NT2/D1 (cell line): ENCODE data around the gene LRRFIP1.

Experiments
- YY1 ChIP-seq: IDR thresholded peaks from 2 replicates; pipeline ENCODE4 v1.6.1; 2011; ENCODE audit not compliant: insufficient read length, insufficient read depth
- ZNF274 ChIP-seq: IDR thresholded peaks from 2 replicates; pipeline ENCODE4 v1.6.1; 2011; ENCODE audit warnings: mild to moderate bottlenecking, low read depth, low read length

GRCh38 chr2:237603049-237603717 lies 24.2 kb upstream of the LRRFIP1 start:
- TF ChIP-seq ZNF274, result no peak
- no peak for TF ChIP-seq YY1
